Activated naive CD4-positive, alpha-beta T cell (primary cell): Measurements from ENCODE around the gene LSM14A.
"Not testable (repeated sequence)": the region's sequence is repeated elsewhere in the genome, so short reads cannot be mapped to it uniquely, and the experiment has no call there.

ENCODE experiments used
- DNase-seq, 4 experiments: peaks; one replicate each; lab custom pipeline; 2025; lab: John Stamatoyannopoulos, UW

Gene LSM14A

GRCh38 chr19:34230820-34231219, 58.5 kb downstream of the LSM14A start:
- no peak for DNase-seq

- DNase-seq, result no peak
Observed at GRCh38 chr19:34231439-34231838, 59.1 kb downstream of the LSM14A start.

- DNase-seq, result no peak
Observed at GRCh38 chr19:34232566-34233481, 60.5 kb downstream of the LSM14A start.

- no peak for DNase-seq
Observed at GRCh38 chr19:34235425-34235940, 63.2 kb downstream of the LSM14A start.

GRCh38 chr19:34236035-34236987, 64.0 kb downstream of the LSM14A start:
- DNase-seq, result no peak

- DNase-seq, result no peak
Observed at GRCh38 chr19:34237283-34237682, 65.0 kb downstream of the LSM14A start.

- no peak for DNase-seq
Observed at GRCh38 chr19:34237939-34238338, 65.6 kb downstream of the LSM14A start.

GRCh38 chr19:34241513-34242337, 69.4 kb downstream of the LSM14A start:
- DNase-seq, result peak in 1 of 4 experiments; percentile 6

- not testable (repeated sequence) for DNase-seq
Observed at GRCh38 chr19:34243138-34243875, 71.0 kb downstream of the LSM14A start.

GRCh38 chr19:34243876-34244578, 71.7 kb downstream of the LSM14A start:
- DNase-seq, result no peak

GRCh38 chr19:34244611-34245299, 72.5 kb downstream of the LSM14A start:
- no peak for DNase-seq

- DNase-seq, result no peak
Observed at GRCh38 chr19:34246340-34246739, 74.0 kb downstream of the LSM14A start.

- DNase-seq, result no peak
Observed at GRCh38 chr19:34248941-34249340, 76.6 kb downstream of the LSM14A start.

GRCh38 chr19:34253167-34253566, 80.9 kb downstream of the LSM14A start:
- DNase-seq, result not testable (repeated sequence)

GRCh38 chr19:34253681-34254045, 81.4 kb downstream of the LSM14A start:
- not testable (repeated sequence) for DNase-seq

GRCh38 chr19:34254046-34254697, 81.9 kb downstream of the LSM14A start, which contains the start of gene GARRE1:
Gene GARRE1, plus strand, starts transcription at chr19:34254554. Its CDS starts 45,920 bp downstream, at chr19:34300474.
- DNase-seq, result peak; percentile 36 to 85 (median 64)

GRCh38 chr19:34254698-34255432, 82.6 kb downstream of the LSM14A start:
- peak in 1 of 4 experiments; percentile 25 for DNase-seq

- DNase-seq, result no peak
Observed at GRCh38 chr19:34255546-34255945, 83.2 kb downstream of the LSM14A start.
